ENCODE data around the gene ZC3H8.

The ZC3H8 gene

DNA sequence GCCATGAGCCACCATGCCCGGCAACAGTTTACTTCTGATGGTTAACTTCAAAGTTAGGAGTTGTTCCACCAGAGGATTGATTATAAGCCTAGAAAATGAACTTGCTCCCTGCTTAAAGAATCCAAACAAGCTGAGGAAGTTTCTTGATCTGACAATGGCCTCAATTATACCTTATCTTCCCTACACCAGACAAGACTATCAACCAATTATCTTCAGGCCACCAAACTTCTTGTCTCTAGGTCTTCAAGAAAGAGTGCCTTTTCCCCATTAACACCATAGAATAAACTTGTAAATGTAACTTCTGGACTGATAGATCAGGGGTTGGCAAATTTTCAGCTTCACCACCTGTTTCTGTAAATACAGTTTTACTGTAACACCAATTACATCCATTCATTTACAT is 15.0 kb downstream of the ZC3H8 start:
- H3K4me2 ChIP-seq (ENCODE audit: low read depth, low read length, poor library complexity, severe bottlenecking): no peak overlapping the region
- no peaks in the 10 kb centered on the region for H3K9me3 ChIP-seq (ENCODE audit: insufficient read depth, low read depth, low read length)
- no peak overlapping the region for H3K9ac ChIP-seq (ENCODE audit: low read depth, low read length, poor library complexity, severe bottlenecking)
- H3K9me2 ChIP-seq (replicated peaks; ENCODE audit: low read depth, low read length): no peaks in the 10 kb centered on the region
- TF ChIP-seq, protein P1, sequence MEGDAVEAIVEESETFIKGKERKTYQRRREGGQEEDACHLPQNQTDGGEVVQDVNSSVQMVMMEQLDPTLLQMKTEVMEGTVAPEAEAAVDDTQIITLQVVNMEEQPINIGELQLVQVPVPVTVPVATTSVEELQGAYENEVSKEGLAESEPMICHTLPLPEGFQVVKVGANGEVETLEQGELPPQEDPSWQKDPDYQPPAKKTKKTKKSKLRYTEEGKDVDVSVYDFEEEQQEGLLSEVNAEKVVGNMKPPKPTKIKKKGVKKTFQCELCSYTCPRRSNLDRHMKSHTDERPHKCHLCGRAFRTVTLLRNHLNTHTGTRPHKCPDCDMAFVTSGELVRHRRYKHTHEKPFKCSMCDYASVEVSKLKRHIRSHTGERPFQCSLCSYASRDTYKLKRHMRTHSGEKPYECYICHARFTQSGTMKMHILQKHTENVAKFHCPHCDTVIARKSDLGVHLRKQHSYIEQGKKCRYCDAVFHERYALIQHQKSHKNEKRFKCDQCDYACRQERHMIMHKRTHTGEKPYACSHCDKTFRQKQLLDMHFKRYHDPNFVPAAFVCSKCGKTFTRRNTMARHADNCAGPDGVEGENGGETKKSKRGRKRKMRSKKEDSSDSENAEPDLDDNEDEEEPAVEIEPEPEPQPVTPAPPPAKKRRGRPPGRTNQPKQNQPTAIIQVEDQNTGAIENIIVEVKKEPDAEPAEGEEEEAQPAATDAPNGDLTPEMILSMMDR (conservative IDR thresholded peaks at IDR 0.05; ENCODE audit: low read length): no peak
- TF ChIP-seq EZH2phosphoT487 (IDR thresholded peaks at IDR 0.05; ENCODE audit: borderline replicate concordance): no peak
- no peak overlapping the region for H2AFZ ChIP-seq (ENCODE audit: low read length)
- peaks cover 3% of the 10 kb centered on the region for H3K4me1 ChIP-seq (ENCODE audit: insufficient read depth, low read length, poor library complexity, severe bottlenecking)
- no peaks in the 10 kb centered on the region for H4K20me1 ChIP-seq (ENCODE audit: insufficient read depth, low read length, poor library complexity, severe bottlenecking)
- H3K79me2 ChIP-seq (ENCODE audit: insufficient read depth, low read length): 0 out of 2 replicates have a peak, but pooled peaks cover 7% of the 10 kb centered on the region
- no peaks in the 10 kb centered on the region for H3F3A ChIP-seq (ENCODE audit: low read depth)
- H3K36me3 ChIP-seq (ENCODE audit: insufficient read depth, low read length): peaks cover 11% of the 10 kb centered on the region; the same call in 1 of the 2 replicates
- H3K27me3 ChIP-seq (ENCODE audit: insufficient read depth, low read length, poor library complexity, severe bottlenecking): no peaks in the 10 kb centered on the region
- H3K4me3 ChIP-seq (ENCODE audit: low read length, poor library complexity, severe bottlenecking): no peak overlapping the region

DNA sequence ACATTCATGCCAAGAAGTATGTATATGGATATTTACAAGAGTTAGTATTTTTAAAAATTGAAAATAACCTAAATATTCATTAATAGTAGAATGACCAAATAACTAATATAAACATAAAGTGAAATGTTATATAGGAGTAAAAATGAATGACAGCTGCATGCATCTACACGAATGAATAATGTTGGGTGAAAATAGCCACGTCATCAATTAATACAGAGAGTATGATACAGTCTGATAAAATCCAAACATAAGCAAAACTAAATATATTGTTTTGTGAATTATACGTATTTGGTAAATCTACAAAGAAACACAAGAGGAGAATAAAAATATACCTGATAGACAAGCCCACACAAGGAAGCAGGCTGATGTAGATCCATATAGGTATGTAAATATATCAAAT is 24.5 kb downstream of the ZC3H8 start:
- Histone ChIP-seq H3K79me2 (ENCODE audit: insufficient read depth, low read length) (no peaks in the 10 kb centered on the region), H2AFZ (ENCODE audit: low read length) (no peak overlapping the region), H3F3A (ENCODE audit: low read depth) (no peaks in the 10 kb centered on the region), H3K4me2 (ENCODE audit: low read depth, low read length, poor library complexity, severe bottlenecking) (no peak overlapping the region), H4K20me1 (ENCODE audit: insufficient read depth, low read length, poor library complexity, severe bottlenecking) (no peaks in the 10 kb centered on the region), H3K9me3 (ENCODE audit: insufficient read depth, low read depth, low read length) (no peaks in the 10 kb centered on the region), H3K4me3 (ENCODE audit: low read length, poor library complexity, severe bottlenecking) (no peak overlapping the region), H3K9ac (ENCODE audit: low read depth, low read length, poor library complexity, severe bottlenecking) (no peak overlapping the region), H3K9me2 (replicated peaks; ENCODE audit: low read depth, low read length) (no peaks in the 10 kb centered on the region), H3K4me1 (ENCODE audit: insufficient read depth, low read length, poor library complexity, severe bottlenecking) (no peaks in the 10 kb centered on the region), H3K36me3 (ENCODE audit: insufficient read depth, low read length) (peaks cover 21% of the 10 kb centered on the region; the same call in 1 of the 2 replicates), H3K27me3 (ENCODE audit: insufficient read depth, low read length, poor library complexity, severe bottlenecking) (no peaks in the 10 kb centered on the region)
- TF ChIP-seq, protein P1 (conservative IDR thresholded peaks at IDR 0.05; ENCODE audit: low read length): no peak
- no peak for TF ChIP-seq EZH2phosphoT487 (IDR thresholded peaks at IDR 0.05; ENCODE audit: borderline replicate concordance)

- H3K4me3 ChIP-seq (ENCODE audit: low read length, poor library complexity, severe bottlenecking): no peak overlapping the region
- peaks cover 32% of the 10 kb centered on the region; the same call in 1 of the 2 replicates for H3K36me3 ChIP-seq (ENCODE audit: insufficient read depth, low read length)
- no peak for TF ChIP-seq EZH2phosphoT487 (IDR thresholded peaks at IDR 0.05; ENCODE audit: borderline replicate concordance)
- TF ChIP-seq, protein P1 (conservative IDR thresholded peaks at IDR 0.05; ENCODE audit: low read length): no peak
- no peaks in the 10 kb centered on the region for H3K27me3 ChIP-seq (ENCODE audit: insufficient read depth, low read length, poor library complexity, severe bottlenecking)
- H3K4me2 ChIP-seq (ENCODE audit: low read depth, low read length, poor library complexity, severe bottlenecking): no peak overlapping the region
- no peaks in the 10 kb centered on the region for H4K20me1 ChIP-seq (ENCODE audit: insufficient read depth, low read length, poor library complexity, severe bottlenecking)
- H3K4me1 ChIP-seq (ENCODE audit: insufficient read depth, low read length, poor library complexity, severe bottlenecking): no peaks in the 10 kb centered on the region
- no peaks in the 10 kb centered on the region for H3F3A ChIP-seq (ENCODE audit: low read depth)
- no peak overlapping the region for H3K9ac ChIP-seq (ENCODE audit: low read depth, low read length, poor library complexity, severe bottlenecking)
- H2AFZ ChIP-seq (ENCODE audit: low read length): no peak overlapping the region
- no peaks in the 10 kb centered on the region for H3K9me2 ChIP-seq (replicated peaks; ENCODE audit: low read depth, low read length)
- H3K79me2 ChIP-seq (ENCODE audit: insufficient read depth, low read length): no peaks in the 10 kb centered on the region
- no peaks in the 10 kb centered on the region for H3K9me3 ChIP-seq (ENCODE audit: insufficient read depth, low read depth, low read length)
Measured at GRCh38 chr2:112229348-112229747, 25.5 kb downstream of the ZC3H8 start.

All from Loucy (cell line).